Measurements from ENCODE around the gene PKNOX2.

DNA sequence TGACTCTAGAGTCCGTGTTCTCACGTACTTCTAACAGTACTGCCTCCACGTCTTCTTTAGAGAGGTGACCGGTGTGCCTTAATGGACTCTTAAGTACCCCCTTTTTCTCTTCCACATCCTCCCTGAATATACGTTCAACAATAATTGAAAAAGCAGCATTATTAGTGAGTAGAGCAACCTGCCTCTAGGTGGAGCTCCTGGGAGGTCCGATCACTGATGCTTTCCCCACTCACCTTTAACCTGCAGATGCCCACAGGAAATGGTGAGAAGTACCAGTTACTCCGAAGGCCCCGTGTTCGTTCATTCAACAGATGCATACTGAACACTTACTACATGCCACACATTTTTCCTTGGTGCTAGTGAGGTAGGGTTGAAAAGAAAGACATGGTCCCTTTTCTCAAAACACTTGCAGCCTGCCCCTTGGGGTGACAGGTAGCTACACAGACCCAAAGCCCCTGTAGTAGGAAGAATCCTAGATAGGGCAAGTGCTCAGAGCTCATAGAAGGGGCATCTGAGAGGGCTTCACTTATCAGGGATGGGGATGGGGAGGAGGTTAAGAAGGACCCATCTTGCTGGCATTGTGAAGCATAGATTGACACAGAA, 258.8 kb downstream of the PKNOX2 start:
- TF ChIP-seq, protein P1, sequence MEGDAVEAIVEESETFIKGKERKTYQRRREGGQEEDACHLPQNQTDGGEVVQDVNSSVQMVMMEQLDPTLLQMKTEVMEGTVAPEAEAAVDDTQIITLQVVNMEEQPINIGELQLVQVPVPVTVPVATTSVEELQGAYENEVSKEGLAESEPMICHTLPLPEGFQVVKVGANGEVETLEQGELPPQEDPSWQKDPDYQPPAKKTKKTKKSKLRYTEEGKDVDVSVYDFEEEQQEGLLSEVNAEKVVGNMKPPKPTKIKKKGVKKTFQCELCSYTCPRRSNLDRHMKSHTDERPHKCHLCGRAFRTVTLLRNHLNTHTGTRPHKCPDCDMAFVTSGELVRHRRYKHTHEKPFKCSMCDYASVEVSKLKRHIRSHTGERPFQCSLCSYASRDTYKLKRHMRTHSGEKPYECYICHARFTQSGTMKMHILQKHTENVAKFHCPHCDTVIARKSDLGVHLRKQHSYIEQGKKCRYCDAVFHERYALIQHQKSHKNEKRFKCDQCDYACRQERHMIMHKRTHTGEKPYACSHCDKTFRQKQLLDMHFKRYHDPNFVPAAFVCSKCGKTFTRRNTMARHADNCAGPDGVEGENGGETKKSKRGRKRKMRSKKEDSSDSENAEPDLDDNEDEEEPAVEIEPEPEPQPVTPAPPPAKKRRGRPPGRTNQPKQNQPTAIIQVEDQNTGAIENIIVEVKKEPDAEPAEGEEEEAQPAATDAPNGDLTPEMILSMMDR (conservative IDR thresholded peaks at IDR 0.05 in 1 of 2, IDR thresholded peaks at IDR 0.05 in 1 of 2; ENCODE audit: extremely low read depth in 1 of 2, insufficient read depth in 1 of 2, low read depth in 1 of 2, low read length in 2 of 2): peak; percentile 55 to 59
- no peak for TF ChIP-seq EZH2 (IDR thresholded peaks at IDR 0.05; ENCODE audit: borderline replicate concordance, low read length)
